GM06990 (cell line): ENCODE measurements around the gene ISM1.

Source experiments
- DNase-seq: peaks from one replicate; pipeline ENCODE4 v3.0.0-alpha.2; 2011; ENCODE audit not compliant: insufficient read length; ENCODE audit errors: extremely low read depth
- H3K27me3 ChIP-seq: replicated peaks from 2 replicates; pipeline ENCODE4 v1.6.0; 2011; ENCODE audit warnings: low read length; ENCODE audit not compliant: control insufficient read depth, insufficient read depth
- H3K36me3 ChIP-seq: 2 replicates; pipeline ENCODE4 v1.5.1; 2011; ENCODE audit warnings: low read length; ENCODE audit not compliant: control insufficient read depth, insufficient read depth
- H3K4me3 ChIP-seq: replicated peaks from 2 replicates; pipeline ENCODE4 v1.5.1; 2011; ENCODE audit warnings: low read depth, mild to moderate bottlenecking, control low read depth, low read length
- CTCF ChIP-seq: IDR thresholded peaks from 2 replicates; pipeline ENCODE4 v1.5.1; 2011; ENCODE audit warnings: low read length, control low read depth, mild to moderate bottlenecking, inconsistent platforms; ENCODE audit not compliant: insufficient read depth, poor library complexity, severe bottlenecking

Gene ISM1

GRCh38 chr20:13250251-13250650, 29.2 kb downstream of the ISM1 start:
- no peaks in the 10 kb centered on the region; the same call in 1 of the 2 replicates for H3K27me3 ChIP-seq
- H3K36me3 ChIP-seq: no peaks in the 10 kb centered on the region
- DNase-seq: no peak
- no peak for TF ChIP-seq CTCF
- H3K4me3 ChIP-seq: no peak overlapping the region

- no peak for DNase-seq
- Histone ChIP-seq H3K4me3 (no peak overlapping the region), H3K27me3 (no peaks in the 10 kb centered on the region; the same call in 1 of the 2 replicates), H3K36me3 (no peaks in the 10 kb centered on the region)
- no peak for TF ChIP-seq CTCF
These were observed 30.2 kb downstream of the ISM1 start for GRCh38 chr20:13251106-13251903.

- DNase-seq: no peak
- no peaks in the 10 kb centered on the region; the same call in 1 of the 2 replicates for H3K27me3 ChIP-seq
- H3K4me3 ChIP-seq: no peak overlapping the region
- no peak for TF ChIP-seq CTCF
- no peaks in the 10 kb centered on the region for H3K36me3 ChIP-seq
These were observed 30.8 kb downstream of the ISM1 start for GRCh38 chr20:13251904-13252297.

GRCh38 chr20:13255356-13255755, 34.3 kb downstream of the ISM1 start:
- no peak for TF ChIP-seq CTCF
- no peak overlapping the region for H3K4me3 ChIP-seq
- H3K36me3 ChIP-seq: no peaks in the 10 kb centered on the region
- H3K27me3 ChIP-seq: no peaks in the 10 kb centered on the region; the same call in 1 of the 2 replicates
- DNase-seq: no peak

GRCh38 chr20:13256606-13257005, 35.5 kb downstream of the ISM1 start:
- Histone ChIP-seq H3K27me3 (no peaks in the 10 kb centered on the region; the same call in 1 of the 2 replicates), H3K36me3 (no peaks in the 10 kb centered on the region), H3K4me3 (no peak overlapping the region)
- no peak for TF ChIP-seq CTCF
- DNase-seq: no peak

GRCh38 chr20:13259921-13260320, 38.8 kb downstream of the ISM1 start:
- no peak for DNase-seq

More at GRCh38 chr20:13259921-13260320, 38.8 kb downstream of the ISM1 start:
- no peaks in the 10 kb centered on the region for H3K27me3 ChIP-seq
- TF ChIP-seq CTCF: no peak
- no peaks in the 10 kb centered on the region for H3K36me3 ChIP-seq
- no peak overlapping the region for H3K4me3 ChIP-seq
